Smooth muscle cell (in vitro differentiated cells): ENCODE data around the gene SSH3. TPM values are rescaled to one million over a fixed set of nuclear protein-coding genes. Genes with fewer than 3 reads are reported as not detected.
"Not testable (repeated sequence)": the region's sequence is repeated elsewhere in the genome, so short reads cannot be mapped to it uniquely, and the experiment has no call there.

ENCODE experiments used
- DNase-seq: peaks from one replicate; lab custom pipeline; 2025; ENCODE audit not compliant: unreplicated experiment; lab: John Stamatoyannopoulos, UW
- H2AFZ ChIP-seq: fragments of 200-600 bp; sonication (generic); 2 replicates; pipeline ENCODE4 v1.6.0; 2016; ENCODE audit warnings: antibody characterized with exemption, low read depth, mild to moderate bottlenecking
- H3F3A ChIP-seq: fragments of 200-600 bp; sonication (generic); 2 replicates; pipeline ENCODE4 v1.6.0; 2017; ENCODE audit warnings: antibody characterized with exemption, low read depth
- H3K27ac ChIP-seq: fragments of 200-600 bp; sonication (generic); 2 replicates; pipeline ENCODE4 v1.5.1; 2016; ENCODE audit warnings: low read depth, mild to moderate bottlenecking
- H3K27me3 ChIP-seq: fragments of 200-600 bp; sonication (generic); 2 replicates; pipeline ENCODE4 v1.6.1; 2016; ENCODE audit warnings: low read depth, mild to moderate bottlenecking
- H3K36me3 ChIP-seq: fragments of 200-600 bp; sonication (generic); 2 replicates; pipeline ENCODE4 v1.5.1; 2016; ENCODE audit warnings: low read depth
- H3K4me1 ChIP-seq: fragments of 200-600 bp; sonication (generic); 2 replicates; pipeline ENCODE4 v1.5.1; 2016; ENCODE audit warnings: low read depth
- H3K4me2 ChIP-seq: fragments of 200-600 bp; sonication (generic); 2 replicates; pipeline ENCODE4 v1.6.0; 2016; ENCODE audit warnings: mild to moderate bottlenecking
- H3K4me3 ChIP-seq: fragments of 200-600 bp; sonication (generic); 2 replicates; pipeline ENCODE4 v1.5.1; 2016; ENCODE audit warnings: mild to moderate bottlenecking
- H3K79me2 ChIP-seq: fragments of 200-600 bp; sonication (generic); 2 replicates; pipeline ENCODE4 v1.6.0; 2016; ENCODE audit warnings: low read depth, mild to moderate bottlenecking
- H3K9ac ChIP-seq: fragments of 200-600 bp; sonication (generic); 2 replicates; pipeline ENCODE4 v1.6.0; 2016; ENCODE audit warnings: low read depth
- H3K9me3 ChIP-seq: fragments of 200-600 bp; sonication (generic); replicated peaks from 2 replicates; pipeline ENCODE4 v1.5.1; 2016; ENCODE audit warnings: low read depth
- H4K20me1 ChIP-seq: fragments of 200-600 bp; sonication (generic); 2 replicates; pipeline ENCODE4 v1.6.0; 2016; ENCODE audit warnings: low read depth
- whole genome bisulfite sequencing: methylation state at CpG from one replicate; pipeline ENCODE4 v1.1.7; 2016; ENCODE audit warnings: low lambda C conversion rate; 5-methylcytosine and 5-hydroxymethylcytosine counted together
- polyA plus RNA-seq: library from polyadenylated mRNA; unstranded; fragments of >200 nt; fragmentation: Nextera tagmentation; extraction: Ambion mirVana; gene quantifications from 2 replicates; pipeline ENCODE4 v1.2.1, GENCODE V29; 2016
- total RNA-seq: library from RNA; depleted of rRNA; stranded (reverse); fragments of >200 nt; gene quantifications from 2 replicates; pipeline ENCODE4 v1.2.3, GENCODE V29; 2014
- TF ChIP-seq, protein P1 (sequence below): fragments of 200-600 bp; sonication (generic); IDR thresholded peaks from 2 replicates; pipeline ENCODE4 v1.5.1; 2017; ENCODE audit warnings: borderline replicate concordance, mild to moderate bottlenecking, antibody characterized with exemption; ENCODE audit not compliant: insufficient read depth, poor library complexity, severe bottlenecking

Gene SSH3
- total and polyA plus RNA-seq, 2 experiments from 2014 or later, result 23.9 to 29.3 TPM

DNA sequence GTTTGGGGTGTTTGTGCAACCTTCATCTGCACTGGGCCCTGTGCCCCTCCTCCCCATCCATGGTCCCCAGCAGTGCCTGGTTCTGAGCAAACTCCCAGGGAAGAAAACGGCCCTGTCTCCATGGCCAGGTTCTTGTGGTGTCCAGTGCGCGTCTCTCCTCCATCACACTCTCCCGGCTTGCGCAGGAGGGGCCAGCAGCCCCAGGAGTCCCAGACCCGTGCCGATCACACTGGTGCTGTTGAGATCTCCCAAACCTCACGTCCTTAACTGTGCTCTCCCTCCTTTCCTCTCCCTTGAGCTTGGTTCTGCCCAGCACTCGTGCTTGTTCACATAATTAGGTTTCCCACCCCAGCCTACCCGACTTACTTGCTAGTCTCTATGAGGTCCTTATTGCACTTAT is 48.0 kb upstream of the SSH3 start:
- H3K4me2 ChIP-seq, result no peak overlapping the region
- no peak for DNase-seq
- no peaks in the 10 kb centered on the region for H3K4me1 ChIP-seq
- peaks cover 18% of the 10 kb centered on the region for H3K36me3 ChIP-seq
- no peaks in the 10 kb centered on the region for H3K27me3 ChIP-seq
- peaks cover 24% of the 10 kb centered on the region for H4K20me1 ChIP-seq
- 97% methylated on average over 10 of the region's 10 CpGs for WGBS
- no peak overlapping the region for H2AFZ ChIP-seq
- peaks cover 19% of the 10 kb centered on the region for H3F3A ChIP-seq
- H3K27ac ChIP-seq, result no peak overlapping the region
- no peaks in the 10 kb centered on the region for H3K9me3 ChIP-seq
- H3K9ac ChIP-seq, result no peak overlapping the region
- H3K4me3 ChIP-seq, result no peak overlapping the region
- H3K79me2 ChIP-seq, result no peaks in the 10 kb centered on the region
- TF ChIP-seq, protein P1, sequence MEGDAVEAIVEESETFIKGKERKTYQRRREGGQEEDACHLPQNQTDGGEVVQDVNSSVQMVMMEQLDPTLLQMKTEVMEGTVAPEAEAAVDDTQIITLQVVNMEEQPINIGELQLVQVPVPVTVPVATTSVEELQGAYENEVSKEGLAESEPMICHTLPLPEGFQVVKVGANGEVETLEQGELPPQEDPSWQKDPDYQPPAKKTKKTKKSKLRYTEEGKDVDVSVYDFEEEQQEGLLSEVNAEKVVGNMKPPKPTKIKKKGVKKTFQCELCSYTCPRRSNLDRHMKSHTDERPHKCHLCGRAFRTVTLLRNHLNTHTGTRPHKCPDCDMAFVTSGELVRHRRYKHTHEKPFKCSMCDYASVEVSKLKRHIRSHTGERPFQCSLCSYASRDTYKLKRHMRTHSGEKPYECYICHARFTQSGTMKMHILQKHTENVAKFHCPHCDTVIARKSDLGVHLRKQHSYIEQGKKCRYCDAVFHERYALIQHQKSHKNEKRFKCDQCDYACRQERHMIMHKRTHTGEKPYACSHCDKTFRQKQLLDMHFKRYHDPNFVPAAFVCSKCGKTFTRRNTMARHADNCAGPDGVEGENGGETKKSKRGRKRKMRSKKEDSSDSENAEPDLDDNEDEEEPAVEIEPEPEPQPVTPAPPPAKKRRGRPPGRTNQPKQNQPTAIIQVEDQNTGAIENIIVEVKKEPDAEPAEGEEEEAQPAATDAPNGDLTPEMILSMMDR, result no peak

DNA sequence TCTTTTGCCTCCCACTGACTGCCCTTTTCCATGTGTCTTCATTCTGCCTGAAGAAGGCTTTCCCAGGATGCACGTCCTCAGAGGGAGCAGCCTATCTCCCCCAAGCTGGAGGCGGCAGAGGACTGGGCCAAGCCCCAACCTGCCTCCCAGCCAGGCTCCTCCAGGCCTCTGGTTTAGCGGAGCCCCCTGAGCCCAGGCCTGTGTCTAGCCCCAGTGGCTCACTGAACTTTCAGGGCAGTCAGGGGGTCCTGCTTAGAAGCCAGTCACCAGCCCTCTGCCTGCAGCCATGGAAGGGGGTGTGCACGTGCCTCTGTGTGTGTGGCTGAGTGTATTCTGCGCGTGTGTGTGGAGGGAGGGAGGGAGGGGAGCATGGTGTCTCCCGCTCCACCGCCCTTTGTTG is 47.5 kb upstream of the SSH3 start:
- Histone ChIP-seq H3K27ac (no peak overlapping the region), H3F3A (peaks cover 18% of the 10 kb centered on the region), H3K4me1 (no peaks in the 10 kb centered on the region), H3K9ac (no peak overlapping the region), H3K79me2 (no peaks in the 10 kb centered on the region), H3K4me2 (no peak overlapping the region), H3K27me3 (no peaks in the 10 kb centered on the region), H4K20me1 (peaks cover 24% of the 10 kb centered on the region), H2AFZ (no peak overlapping the region), H3K4me3 (no peak overlapping the region), H3K36me3 (peaks cover 15% of the 10 kb centered on the region), H3K9me3 (no peaks in the 10 kb centered on the region)
- no peak for DNase-seq
- WGBS, result 96% methylated on average over 8 of the region's 8 CpGs
- TF ChIP-seq, protein P1, result no peak

DNA sequence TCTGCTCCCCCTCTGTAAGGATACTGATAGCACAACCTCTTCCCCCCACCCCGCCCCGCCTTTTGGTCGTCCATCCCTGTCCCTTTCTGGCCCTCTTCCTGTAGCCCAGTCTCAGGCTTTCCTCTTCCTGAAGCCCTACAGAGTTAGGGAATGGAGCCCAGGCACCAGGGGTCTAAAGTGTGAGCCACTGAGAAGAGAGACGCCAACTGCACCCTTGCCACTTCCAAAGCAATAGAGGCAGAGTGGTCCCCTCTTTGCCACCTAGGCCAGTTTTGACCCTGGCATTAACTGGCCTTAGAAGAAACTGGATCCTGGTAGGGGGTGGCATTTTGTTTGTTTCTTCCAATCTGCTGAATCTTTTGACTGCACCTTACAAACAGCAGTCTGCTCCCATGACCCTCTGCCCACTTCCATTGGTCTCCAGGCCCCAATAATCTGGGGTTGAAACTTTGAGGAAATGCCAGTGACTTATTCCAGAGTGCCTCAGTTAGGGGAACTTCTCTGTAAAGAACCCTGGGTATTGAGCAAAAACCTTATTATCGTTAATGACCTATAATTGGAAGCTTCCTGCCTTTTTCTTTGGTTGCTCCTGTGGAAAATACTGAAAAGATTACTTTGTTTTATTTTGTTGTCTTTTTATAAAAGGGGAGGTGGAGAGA is 46.7 kb upstream of the SSH3 start:
- no peak for DNase-seq
- Histone ChIP-seq H3K4me1 (no peaks in the 10 kb centered on the region), H4K20me1 (peaks cover 16% of the 10 kb centered on the region), H2AFZ (no peak overlapping the region), H3K36me3 (peaks cover 9% of the 10 kb centered on the region), H3F3A (peaks cover 11% of the 10 kb centered on the region), H3K4me2 (no peak overlapping the region), H3K4me3 (no peak overlapping the region), H3K9ac (no peak overlapping the region), H3K79me2 (no peaks in the 10 kb centered on the region), H3K27ac (no peak overlapping the region), H3K27me3 (no peaks in the 10 kb centered on the region), H3K9me3 (no peaks in the 10 kb centered on the region)
- 93% methylated on average over 5 of the region's 5 CpGs for WGBS
- TF ChIP-seq, protein P1, result no peak

DNA sequence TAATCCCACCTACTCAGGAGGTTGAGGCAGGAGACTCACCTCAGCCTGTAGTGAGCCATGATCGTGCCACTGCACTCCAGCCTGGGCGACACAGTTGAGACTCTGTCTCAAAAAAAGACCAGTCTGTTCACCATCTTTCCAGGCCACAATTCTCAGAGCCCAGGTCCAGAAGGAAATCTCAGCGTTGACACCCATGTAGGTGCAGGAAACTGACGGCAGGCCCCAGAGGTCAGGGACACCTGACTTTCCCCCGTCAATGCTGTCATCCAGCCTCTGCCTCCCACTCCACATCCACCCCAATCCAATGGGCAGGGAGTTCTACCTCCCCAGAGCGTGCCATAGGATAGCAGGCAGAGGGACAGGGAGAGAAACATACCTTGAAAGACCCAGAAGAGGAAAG is 42.9 kb upstream of the SSH3 start:
- no peaks in the 10 kb centered on the region for H3K4me1 ChIP-seq
- no peak overlapping the region for H3K4me3 ChIP-seq
- no peak for DNase-seq
- H3K9me3 ChIP-seq, result no peaks in the 10 kb centered on the region
- H3K9ac ChIP-seq, result no peak overlapping the region
- H3K79me2 ChIP-seq, result no peaks in the 10 kb centered on the region
- H4K20me1 ChIP-seq, result peaks cover 8% of the 10 kb centered on the region
- H3F3A ChIP-seq, result peaks cover 12% of the 10 kb centered on the region
- TF ChIP-seq, protein P1, result no peak
- 96% methylated on average over 6 of the region's 6 CpGs for WGBS
- H3K27ac ChIP-seq, result no peak overlapping the region
- H3K27me3 ChIP-seq, result no peaks in the 10 kb centered on the region
- H2AFZ ChIP-seq, result no peak overlapping the region
- no peaks in the 10 kb centered on the region for H3K36me3 ChIP-seq
- H3K4me2 ChIP-seq, result no peak overlapping the region

DNA sequence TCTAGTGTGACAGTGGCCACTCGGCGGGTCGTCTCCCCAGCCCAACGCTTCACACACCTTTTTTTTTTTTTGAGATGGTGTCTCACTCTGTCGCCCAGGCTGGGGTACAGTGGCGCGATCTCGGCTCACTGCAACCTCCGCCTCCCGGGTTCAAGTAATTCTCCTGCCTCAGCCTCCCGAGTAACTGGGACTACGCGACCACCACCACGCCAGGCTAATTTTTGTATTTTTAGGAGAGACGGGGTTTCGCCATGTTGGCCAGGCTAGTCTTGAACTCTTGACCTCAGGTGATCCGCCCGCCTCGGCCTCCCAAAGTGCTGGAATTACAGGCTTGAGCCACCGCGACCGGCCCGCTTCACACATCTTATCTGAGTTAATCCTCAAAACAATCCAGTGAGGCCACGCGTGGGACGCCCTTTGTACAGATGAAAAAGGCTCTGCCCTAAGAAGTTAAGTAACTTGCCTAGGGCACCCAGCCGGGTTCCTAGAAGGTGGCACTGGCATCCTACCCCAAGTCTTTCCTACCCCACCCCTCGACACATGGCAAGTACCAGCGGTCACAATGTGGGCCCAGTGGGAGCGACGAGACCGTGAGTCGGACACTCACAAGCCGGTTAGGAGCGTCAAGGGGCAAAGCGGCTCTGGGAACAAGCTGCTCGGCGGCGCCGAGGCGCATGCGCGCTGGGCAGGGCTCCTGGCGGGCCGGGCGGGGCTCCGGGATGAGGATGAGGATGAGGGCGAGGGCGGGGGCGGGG is 42.3 kb upstream of the SSH3 start:
- not testable (repeated sequence) for H3K36me3 ChIP-seq, H3K9ac ChIP-seq, H2AFZ ChIP-seq, H4K20me1 ChIP-seq, H3K4me1 ChIP-seq, H3K9me3 ChIP-seq, H3K79me2 ChIP-seq, H3K27me3 ChIP-seq, H3K27ac ChIP-seq
- peak; percentile 29 for DNase-seq
- Histone ChIP-seq H3K4me3 (peak overlapping the region; percentile 46), H3K4me2 (peak overlapping the region; percentile 87), H3F3A (peaks cover 12% of the 10 kb centered on the region)
- 36% methylated on average over 50 of the region's 50 CpGs for WGBS
